DMS53 treated with DMSO at 0.1 percent for 48 hours (cell line): Measurements from ENCODE around the gene DCAF10.
"Not testable (repeated sequence)": the region's sequence is repeated elsewhere in the genome, so short reads cannot be mapped to it uniquely, and the experiment has no call there.

Experiments used
- DNase-seq: peaks from one replicate; lab custom pipeline; 2025; ENCODE audit not compliant: unreplicated experiment; lab: John Stamatoyannopoulos, UW

DCAF10 gene

DNA sequence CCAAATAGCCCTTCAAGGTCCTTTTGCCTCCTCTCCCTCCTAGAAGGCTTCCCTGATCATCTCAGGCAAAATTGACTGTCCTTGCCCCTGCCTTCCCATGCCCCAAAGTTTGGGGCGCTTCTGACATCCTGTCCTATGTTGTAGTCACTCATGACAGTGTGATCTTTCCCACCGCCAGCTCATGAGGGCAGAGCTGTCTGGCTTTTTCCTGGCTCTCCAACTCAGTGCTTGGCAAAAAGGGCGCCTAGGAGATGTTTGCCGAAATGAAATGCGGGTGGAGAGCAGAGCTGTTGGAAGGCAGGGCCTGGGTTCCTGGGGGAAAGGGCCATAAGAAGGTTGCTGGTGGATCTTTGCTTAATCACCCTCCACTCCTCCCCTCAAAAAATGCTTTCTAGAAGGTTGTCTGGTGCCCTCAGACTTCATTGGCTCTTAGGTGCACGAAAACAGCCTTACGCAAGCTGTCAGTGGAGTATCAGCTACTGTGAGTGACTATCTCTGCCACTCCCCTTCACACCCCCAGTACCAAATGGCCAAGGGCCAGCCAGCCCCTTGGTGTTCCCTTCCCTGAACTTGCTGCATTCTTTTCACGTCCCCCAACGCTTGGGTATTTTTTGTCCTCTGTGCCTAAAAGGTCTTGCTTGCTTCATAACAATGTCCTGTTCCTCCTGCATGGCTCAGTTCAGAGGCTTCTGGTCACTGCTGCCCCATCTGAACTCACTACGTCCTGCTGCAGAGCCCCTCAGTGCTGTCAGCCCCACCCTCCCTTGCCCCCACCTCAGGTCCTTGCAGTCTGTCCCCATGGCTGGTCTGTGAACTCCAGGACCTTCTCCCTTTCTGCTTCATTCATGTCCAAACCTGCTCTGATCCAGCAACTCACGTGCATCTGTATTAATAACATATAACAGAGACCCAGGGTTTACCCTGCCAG lies 106.0 kb downstream of the DCAF10 start:
- no peak for DNase-seq

DNA sequence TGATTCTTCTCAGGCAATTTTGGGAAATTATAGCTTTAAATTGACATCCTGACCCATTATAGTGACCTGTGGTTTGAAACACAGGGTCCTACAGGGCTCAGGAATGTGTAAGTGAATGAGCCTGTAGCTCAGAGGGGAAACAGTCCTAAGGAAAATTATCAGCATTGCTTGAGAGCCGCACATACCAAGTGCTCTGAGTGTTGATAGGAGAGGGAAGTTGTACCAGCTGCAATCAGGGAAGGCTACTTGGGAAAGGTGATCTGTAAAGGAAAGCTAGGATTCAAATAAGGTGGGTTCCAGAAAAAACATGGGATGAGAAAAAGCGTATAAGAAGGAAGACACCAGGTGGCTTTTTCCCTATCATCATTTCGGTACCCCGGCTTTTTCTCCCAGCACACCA lies 107.7 kb downstream of the DCAF10 start:
- DNase-seq: no peak

DNA sequence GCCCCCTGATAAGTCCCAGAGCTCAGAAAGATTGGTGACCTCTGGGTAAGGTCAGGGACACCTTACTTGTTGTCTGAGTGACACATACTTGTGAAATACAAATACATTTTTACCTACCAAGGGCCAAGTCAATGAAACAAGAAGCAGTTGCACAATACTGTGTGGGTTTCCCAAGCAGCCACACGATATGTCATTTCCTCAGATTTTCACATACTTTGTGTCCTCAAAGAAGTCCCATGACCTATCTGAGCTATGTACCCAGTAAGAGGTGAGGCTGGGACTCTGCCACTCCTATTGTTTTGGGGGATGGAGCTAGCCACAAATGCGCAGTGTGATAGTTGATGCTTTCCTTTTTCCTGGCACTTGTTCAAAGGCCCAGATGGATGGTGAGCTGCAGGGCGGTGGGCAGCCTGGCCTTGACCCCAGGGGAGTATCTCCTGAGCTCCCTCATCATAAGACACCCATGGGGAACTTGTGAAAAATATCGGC lies 108.1 kb downstream of the DCAF10 start:
- no peak for DNase-seq

DNA sequence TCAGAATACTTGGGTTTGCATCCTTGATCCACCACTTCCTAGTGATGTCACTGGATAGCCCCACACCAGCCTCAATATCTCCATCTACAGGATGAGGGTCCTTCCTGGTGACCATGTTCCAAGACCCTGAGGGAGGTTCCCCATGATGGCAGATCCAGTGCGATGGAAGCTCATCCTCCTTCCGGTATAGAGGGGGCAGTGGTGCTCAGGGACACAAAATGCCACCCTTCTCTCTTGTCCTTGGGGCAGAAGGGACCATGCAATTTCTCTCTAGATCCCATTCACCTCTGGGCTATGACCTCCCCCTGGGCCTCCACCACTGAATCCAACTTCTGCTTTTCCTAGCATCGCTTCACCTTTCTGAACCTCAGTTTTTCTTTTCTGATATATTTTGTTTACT lies 108.7 kb downstream of the DCAF10 start:
- no peak for DNase-seq

DNA sequence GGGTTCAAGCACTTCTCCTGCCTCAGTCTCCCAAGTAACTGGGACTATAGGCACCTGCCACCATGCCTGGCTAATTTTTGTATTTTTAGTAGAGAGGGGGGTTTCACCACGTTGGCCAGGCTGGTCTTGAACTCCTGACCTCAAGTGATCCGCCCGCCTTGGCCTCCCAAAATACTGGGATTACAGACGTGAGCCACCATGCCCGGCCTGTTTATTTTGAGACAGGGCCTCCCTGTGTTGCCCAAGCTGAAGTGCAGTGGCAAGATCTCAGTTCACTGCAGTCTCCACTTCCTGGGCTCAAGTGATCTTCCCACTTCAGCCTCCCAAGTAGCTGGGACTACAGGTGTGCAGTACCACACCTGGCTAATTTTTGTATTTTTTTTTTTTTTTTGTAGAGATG lies 109.2 kb downstream of the DCAF10 start:
- DNase-seq: not testable (repeated sequence)

DNA sequence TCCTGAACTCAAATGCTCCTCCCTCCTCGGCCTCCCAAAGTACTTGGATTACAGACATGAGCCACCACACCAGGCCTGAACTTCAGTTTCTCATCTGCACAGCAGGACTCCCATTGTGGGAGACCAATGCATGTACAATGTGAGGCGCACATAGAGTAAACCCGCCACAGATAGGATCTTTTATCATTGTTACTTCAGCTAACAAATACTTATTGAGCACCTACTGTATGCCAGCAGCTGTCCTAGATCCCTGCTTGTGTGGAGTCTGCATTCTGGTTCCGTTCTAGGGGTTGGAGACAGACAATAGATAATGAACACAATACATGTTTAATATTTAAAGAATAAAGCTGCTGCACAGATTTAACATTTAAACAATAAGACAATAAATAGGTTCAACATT lies 109.7 kb downstream of the DCAF10 start:
- no peak for DNase-seq

DNA sequence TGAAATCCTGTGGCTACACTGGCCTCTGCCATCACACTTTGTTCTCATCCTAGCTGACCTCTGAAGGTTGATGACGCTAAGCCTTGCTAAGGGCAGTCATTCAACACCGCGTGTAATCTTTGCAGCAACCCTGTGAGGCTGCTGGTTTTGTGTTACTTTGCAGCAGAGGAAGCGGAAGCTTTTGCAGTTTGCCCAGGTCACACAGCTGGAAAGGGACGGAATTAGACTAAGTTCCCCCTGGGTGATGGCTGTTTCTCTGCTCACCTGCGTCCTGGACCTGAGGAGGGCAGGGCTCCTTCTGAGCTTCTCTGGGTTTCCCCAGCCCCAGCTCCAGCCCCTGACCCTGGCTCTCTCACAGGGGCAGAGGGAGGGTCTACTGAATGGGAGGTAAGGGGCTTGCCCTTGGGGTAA lies 110.7 kb downstream of the DCAF10 start:
- no peak for DNase-seq

DNA sequence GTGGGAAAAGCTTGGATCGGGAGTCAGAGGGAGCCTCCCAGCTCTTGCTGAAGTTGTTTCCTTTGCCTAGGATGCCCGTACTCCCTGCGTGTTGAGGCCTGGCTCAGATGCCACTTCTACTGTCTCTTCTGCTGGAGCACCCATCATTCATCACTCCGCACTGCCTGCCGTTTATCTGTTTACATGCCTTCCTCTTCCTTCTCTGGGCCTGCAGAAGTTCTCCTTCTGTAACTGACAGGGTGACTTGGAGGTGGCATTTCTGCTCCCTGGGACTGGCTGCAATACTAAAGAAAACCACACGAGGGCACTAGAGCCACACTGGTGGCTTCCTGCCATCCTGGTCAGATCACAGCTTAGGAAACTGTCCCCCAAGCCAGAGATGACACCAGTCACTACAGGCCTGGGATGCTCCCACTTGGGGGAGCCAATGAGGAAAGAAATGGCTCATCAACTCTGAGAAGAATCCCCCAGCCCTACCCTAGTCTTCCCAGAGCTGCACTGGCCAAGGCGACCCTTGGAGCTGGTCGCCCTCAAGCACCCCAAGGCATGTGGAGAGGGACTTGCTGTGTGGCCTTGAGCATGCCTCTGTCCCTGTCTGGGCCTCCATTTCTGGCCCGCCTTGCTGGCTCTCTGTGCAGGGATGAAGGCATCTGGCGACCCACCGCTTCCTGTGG lies 113.0 kb downstream of the DCAF10 start:
- DNase-seq: peak; percentile 29

DNA sequence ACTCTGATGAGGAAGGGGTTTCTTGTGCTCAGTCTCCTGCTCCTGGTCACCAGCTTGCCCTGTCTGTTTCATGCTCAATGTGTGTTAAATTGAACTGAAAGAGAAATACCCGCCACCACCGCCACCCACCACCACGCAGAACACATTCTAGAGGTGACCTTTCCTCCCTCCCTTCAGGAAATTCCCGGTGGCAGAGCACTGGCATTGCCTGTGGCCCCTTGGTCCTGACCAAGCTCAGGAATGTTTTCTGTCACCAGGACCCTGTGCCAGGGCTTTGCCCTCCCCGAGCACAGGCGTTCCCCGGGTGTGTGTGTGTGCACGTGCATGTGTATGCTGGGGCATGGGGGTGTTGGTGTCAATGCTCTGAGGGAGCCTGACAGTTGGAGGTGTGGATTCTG lies 113.6 kb downstream of the DCAF10 start:
- no peak for DNase-seq

DNA sequence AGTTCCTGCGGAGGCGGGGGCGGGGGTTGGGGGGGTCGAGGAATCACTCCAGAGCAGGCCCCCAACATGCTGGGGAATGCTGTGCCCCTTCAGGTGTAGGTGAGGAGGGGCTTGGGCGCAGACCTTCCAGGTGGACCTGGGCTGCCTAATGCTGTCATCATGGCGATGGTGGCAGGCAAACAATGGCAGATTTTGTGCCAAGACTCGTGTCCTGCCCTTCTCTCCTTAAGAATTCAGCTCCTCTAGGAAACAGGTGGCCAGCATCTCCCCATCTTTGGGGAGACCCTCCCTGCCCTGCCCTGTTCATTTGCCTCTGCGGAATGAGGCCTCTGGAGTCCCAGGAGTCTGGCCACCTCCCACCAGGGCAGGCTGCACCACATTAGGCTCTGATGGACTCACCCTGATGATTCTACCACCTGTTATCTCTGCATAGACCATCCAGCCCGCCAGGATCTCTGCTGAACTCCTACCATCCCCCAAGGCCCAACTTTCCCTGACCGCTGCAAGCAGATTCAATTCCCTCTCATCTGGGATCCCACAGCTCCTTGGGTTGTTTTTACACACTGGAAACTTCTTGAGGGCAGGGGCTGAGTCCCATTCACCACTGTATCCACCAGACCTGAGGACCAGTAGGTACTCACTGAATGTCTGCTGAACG lies 114.2 kb downstream of the DCAF10 start:
- no peak for DNase-seq

DNA sequence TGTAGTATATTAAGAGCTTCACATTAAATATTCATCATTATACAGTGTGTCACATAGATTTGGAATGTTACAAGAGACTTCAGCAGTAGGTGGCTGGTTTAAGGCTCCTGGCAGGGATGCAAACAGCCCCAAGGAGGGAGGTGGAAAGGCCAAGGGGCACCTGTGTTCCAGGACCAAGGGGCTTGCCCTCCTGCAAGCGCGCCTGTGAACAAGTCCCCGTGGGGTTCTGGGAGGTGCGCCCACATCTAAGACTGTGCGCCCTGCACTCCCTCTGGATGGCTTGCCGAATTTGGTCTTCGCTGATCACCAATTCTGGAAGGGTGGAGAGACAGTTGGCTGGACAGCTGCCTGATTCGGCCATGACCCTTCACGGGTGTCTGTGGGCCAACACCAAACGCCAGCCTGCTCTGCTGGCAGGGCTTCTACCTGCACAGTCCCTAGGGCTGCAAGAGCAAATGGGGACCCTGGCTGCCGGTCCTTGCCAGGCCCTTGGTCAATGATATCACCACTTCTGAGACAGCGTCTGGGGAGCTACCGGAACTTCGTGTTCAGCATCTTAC lies 115.4 kb downstream of the DCAF10 start:
- DNase-seq: no peak

DNA sequence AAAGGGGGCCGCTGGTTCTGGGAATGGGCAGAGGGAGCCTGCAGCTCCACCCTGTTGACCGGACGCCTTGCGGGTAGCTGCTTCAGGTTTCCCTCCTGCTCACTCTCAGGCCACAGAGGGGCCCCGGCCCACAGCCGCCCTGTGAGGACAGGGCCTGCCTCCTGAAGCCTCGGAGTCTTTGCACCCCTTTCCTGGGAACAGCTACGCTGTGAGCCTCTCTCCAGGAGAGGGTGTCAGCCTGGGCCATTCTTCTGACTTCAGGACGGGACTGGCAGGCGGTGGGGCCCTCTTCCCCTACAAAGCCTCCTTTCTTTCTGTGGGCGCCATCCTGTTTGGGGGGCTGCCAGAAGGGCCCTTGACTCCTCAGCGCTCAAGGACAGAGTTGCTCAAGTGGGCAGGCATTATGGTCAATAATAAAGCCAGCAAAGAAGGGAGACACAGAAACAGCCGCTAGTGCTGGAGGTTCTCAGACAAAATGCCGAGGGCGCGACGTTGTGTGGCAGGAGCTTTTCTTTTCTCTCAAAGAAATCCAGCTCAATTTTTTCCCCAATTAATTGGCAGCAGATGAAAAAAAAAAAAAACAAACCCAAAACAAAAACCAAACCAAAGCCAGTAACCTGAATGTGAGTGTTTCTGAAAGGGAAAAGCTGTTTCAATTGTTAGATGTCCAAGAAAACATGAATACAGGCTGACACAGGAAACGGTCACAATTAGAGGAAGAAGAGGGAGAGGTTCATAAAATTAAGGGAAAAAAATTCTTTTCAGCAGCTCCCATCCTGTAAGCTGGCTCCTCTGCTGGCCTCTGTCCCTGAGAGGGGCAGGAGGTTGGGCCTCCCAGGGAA lies 116.1 kb downstream of the DCAF10 start:
- no peak for DNase-seq
